ENCODE data around the gene FAM228A.

GRCh38 chr2:24182507-24182906 is 7.7 kb downstream of the FAM228A start:
- TF ChIP-seq SP1 (IDR thresholded peaks at IDR 0.05) (no peak), FOXM1 (IDR thresholded peaks at IDR 0.05; ENCODE audit: borderline replicate concordance) (no peak), ARNT (IDR thresholded peaks at IDR 0.05) (no peak), TARDBP (IDR thresholded peaks at IDR 0.05) (no peak), PKNOX1 (IDR thresholded peaks at IDR 0.05) (no peak), ELF4 (IDR thresholded peaks at IDR 0.05) (no peak), FOXK2 (IDR thresholded peaks at IDR 0.05) (no peak)
